Prostate gland (tissue), 2 donors: ENCODE data around the gene PALM. TPM values are rescaled to one million over a fixed set of nuclear protein-coding genes. Genes with fewer than 3 reads are reported as not detected.

ENCODE experiments used
- DNase-seq: peaks from one replicate; pipeline ENCODE4 v3.0.0-alpha.2; 2019; ENCODE audit warnings: low spot score
- H3K27ac ChIP-seq, 2 donors: fragments of 200-600 bp; sonication (generic); 2 replicates each; pipeline ENCODE4 v1.5.1; 2017 to 2019
- H3K27me3 ChIP-seq: fragments of 200-600 bp; sonication (generic); replicated peaks from 2 replicates; pipeline ENCODE4 v1.5.1; 2019; ENCODE audit not compliant: insufficient read depth
- H3K36me3 ChIP-seq, 2 donors: fragments of 200-600 bp; sonication (generic); 1 replicate in 1 of 2; 2 replicates in 1 of 2; pipeline versions ENCODE4 v1.5.1 to v1.8.1; 2017 to 2019
- H3K4me1 ChIP-seq: fragments of 200-600 bp; sonication (generic); replicated peaks from 2 replicates; pipeline ENCODE4 v1.5.1; 2019
- H3K4me3 ChIP-seq, 2 donors: fragments of 200-600 bp; sonication (generic); 2 replicates each; pipeline ENCODE4 v1.5.1; 2017 to 2019
- H3K9me3 ChIP-seq: fragments of 200-600 bp; sonication (generic); 2 replicates; pipeline ENCODE4 v1.5.1; 2017
- CTCF ChIP-seq, 4 experiments: fragments of 200-600 bp in 2 of 4; fragments of 450-650 bp in 2 of 4; sonication (generic) in 2 of 4; IDR thresholded peaks; 1 replicate in 3 of 4; 2 replicates in 1 of 4; pipeline ENCODE4 v1.5.1; 2016 to 2019; ENCODE audit warnings: antibody characterized with exemption in 4 of 4, mild to moderate bottlenecking in 2 of 4, moderate library complexity in 2 of 4
- POLR2A ChIP-seq: fragments of 450-650 bp; IDR thresholded peaks from one replicate; pipeline ENCODE4 v1.6.1; 2016; ENCODE audit warnings: antibody characterized with exemption, mild to moderate bottlenecking
- POLR2AphosphoS5 ChIP-seq: sonication (generic); formaldehyde crosslinking; IDR thresholded peaks from one replicate; pipeline ENCODE4 v1.6.1; 2017; ENCODE audit warnings: antibody characterized with exemption
- WGBS: methylation state at CpG from one replicate; pipeline ENCODE4 v1.1.5; 2018; 5-methylcytosine and 5-hydroxymethylcytosine counted together
- intact Hi-C: fragments of 100-400 bp; cut with DNase I; formaldehyde crosslinking; loops from one replicate; pipeline ENCODE4 v1.14.2; 2022
- total RNA-seq, 2 donors: library from RNA; depleted of rRNA; stranded (reverse); fragments of >200 nt; gene quantifications; one replicate each; pipeline ENCODE4 v1.1.0, GENCODE V29; 2016

PALM gene
- total RNA-seq, 2 donors from 2014 or later = 40.9 to 58.7 TPM

GRCh38 chr19:686589-687297 lies 22.0 kb upstream of the PALM start:
- DNase-seq = no peak
- TF ChIP-seq CTCF (IDR thresholded peaks at IDR 0.05) = no peak
- TF ChIP-seq POLR2AphosphoS5 = no peak
- no peak for TF ChIP-seq POLR2A
- Histone ChIP-seq H3K4me3 (no peak overlapping the region), H3K9me3 (no peaks in the 10 kb centered on the region), H3K4me1 (no peaks in the 10 kb centered on the region), H3K36me3 (no peaks in the 10 kb centered on the region), H3K27me3 (no peaks in the 10 kb centered on the region), H3K27ac (no peak overlapping the region)
- intact Hi-C loops = no loop called here
- 72% methylated on average over 17 of the region's 17 CpGs for WGBS

- H3K27me3 ChIP-seq = no peaks in the 10 kb centered on the region
- WGBS = 89% methylated on average over 11 of the region's 11 CpGs
- no peaks in the 10 kb centered on the region for H3K9me3 ChIP-seq
- no peaks in the 10 kb centered on the region for H3K36me3 ChIP-seq
- no peaks in the 10 kb centered on the region for H3K4me1 ChIP-seq
- intact Hi-C loops = no loop called here
- TF ChIP-seq POLR2A (no peak), POLR2AphosphoS5 (no peak), CTCF (IDR thresholded peaks at IDR 0.05) (no peak)
- H3K27ac ChIP-seq = no peak overlapping the region
- no peak overlapping the region for H3K4me3 ChIP-seq
- no peak for DNase-seq
Measured at GRCh38 chr19:687569-688166, 21.1 kb upstream of the PALM start.

- intact Hi-C loops = no loop called here
- H3K27ac ChIP-seq = no peak overlapping the region
- H3K36me3 ChIP-seq = no peaks in the 10 kb centered on the region
- no peak overlapping the region for H3K4me3 ChIP-seq
- no peaks in the 10 kb centered on the region for H3K27me3 ChIP-seq
- TF ChIP-seq POLR2AphosphoS5 = no peak
- TF ChIP-seq POLR2A = no peak
- TF ChIP-seq CTCF (IDR thresholded peaks at IDR 0.05) = no peak
- DNase-seq = no peak
- no peaks in the 10 kb centered on the region for H3K4me1 ChIP-seq
- no peaks in the 10 kb centered on the region for H3K9me3 ChIP-seq
- 43% methylated on average over 15 of the region's 15 CpGs for WGBS
Measured at GRCh38 chr19:688214-688613, 20.5 kb upstream of the PALM start.

GRCh38 chr19:688992-689391 lies 19.7 kb upstream of the PALM start:
- no peaks in the 10 kb centered on the region for H3K4me1 ChIP-seq
- DNase-seq = no peak

More at GRCh38 chr19:688992-689391, 19.7 kb upstream of the PALM start:
- H3K4me3 ChIP-seq = no peak overlapping the region
- WGBS = 71% methylated on average over 17 of the region's 17 CpGs
- no peaks in the 10 kb centered on the region for H3K9me3 ChIP-seq
- H3K27me3 ChIP-seq = no peaks in the 10 kb centered on the region
- intact Hi-C loops = no loop called here
- H3K27ac ChIP-seq = no peak overlapping the region
- no peaks in the 10 kb centered on the region for H3K36me3 ChIP-seq
- no peak for TF ChIP-seq CTCF (IDR thresholded peaks at IDR 0.05)
- TF ChIP-seq POLR2AphosphoS5 = no peak
- TF ChIP-seq POLR2A = no peak
